HG03108 (cell line): Measurements from ENCODE around the gene FAM162B.
"Not testable (repeated sequence)": the region's sequence is repeated elsewhere in the genome, so short reads cannot be mapped to it uniquely, and the experiment has no call there.

Experiments used
- ATAC-seq: cut with Tn5 transposase; IDR thresholded peaks from one replicate; pipeline ENCODE4 v1.9.1; 2021; ENCODE audit warnings: moderate library complexity; ENCODE audit not compliant: unreplicated experiment

FAM162B gene

GRCh38 chr6:116764961-116765841 is at the start of gene FAM162B:
Gene FAM162B (minus strand): TSS chr6:116765719. CDS start chr6:116765576, 143 bp downstream.
- ATAC-seq, result no peak

GRCh38 chr6:116812051-116812650 is 46.6 kb upstream of the FAM162B start:
- ATAC-seq, result no peak

- ATAC-seq, result no peak
Measured at GRCh38 chr6:116801971-116802370, 36.5 kb upstream of the FAM162B start.

GRCh38 chr6:116799945-116800344 is 34.4 kb upstream of the FAM162B start:
- ATAC-seq, result no peak

- ATAC-seq, result no peak
Measured at GRCh38 chr6:116797585-116797984, 32.1 kb upstream of the FAM162B start.

- ATAC-seq, result no peak
Measured at GRCh38 chr6:116793224-116793623, 27.7 kb upstream of the FAM162B start.

- no peak for ATAC-seq
Measured at GRCh38 chr6:116783852-116784251, 18.3 kb upstream of the FAM162B start.

GRCh38 chr6:116779573-116780164 is 14.2 kb upstream of the FAM162B start:
- no peak for ATAC-seq

GRCh38 chr6:116773886-116774285 is 8.4 kb upstream of the FAM162B start:
- ATAC-seq, result no peak

- ATAC-seq, result no peak
Measured at GRCh38 chr6:116772450-116772849, 6.9 kb upstream of the FAM162B start.

- ATAC-seq, result no peak
Measured at GRCh38 chr6:116767715-116768114, 2.2 kb upstream of the FAM162B start.

- no peak for ATAC-seq
Measured at GRCh38 chr6:116766506-116767176, 1.1 kb upstream of the FAM162B start.

GRCh38 chr6:116764629-116764960 is 924 bp downstream of the FAM162B start:
- no peak for ATAC-seq

- no peak for ATAC-seq
Measured at GRCh38 chr6:116763906-116764628, 1.5 kb downstream of the FAM162B start.

GRCh38 chr6:116763048-116763447 is 2.5 kb downstream of the FAM162B start:
- ATAC-seq, result no peak

GRCh38 chr6:116762235-116762634 is 3.3 kb downstream of the FAM162B start:
- no peak for ATAC-seq

GRCh38 chr6:116761779-116762178 is 3.7 kb downstream of the FAM162B start:
- no peak for ATAC-seq

GRCh38 chr6:116745176-116745575 is 20.3 kb downstream of the FAM162B start:
- ATAC-seq, result no peak

- ATAC-seq, result no peak
Measured at GRCh38 chr6:116741571-116741970, 23.9 kb downstream of the FAM162B start.

GRCh38 chr6:116740486-116740885 is 25.0 kb downstream of the FAM162B start:
- not testable (repeated sequence) for ATAC-seq

- no peak for ATAC-seq
Measured at GRCh38 chr6:116737004-116737403, 28.5 kb downstream of the FAM162B start.
